ENCODE results near the gene USP27X. TPM values are rescaled to one million over a fixed set of nuclear protein-coding genes. Genes with fewer than 3 reads are reported as not detected.

USP27X gene
- polyA plus RNA-seq, 2 of the 4 experiments (the other 2 are of a cell fraction), result 4.5 to 4.6 TPM

DNA sequence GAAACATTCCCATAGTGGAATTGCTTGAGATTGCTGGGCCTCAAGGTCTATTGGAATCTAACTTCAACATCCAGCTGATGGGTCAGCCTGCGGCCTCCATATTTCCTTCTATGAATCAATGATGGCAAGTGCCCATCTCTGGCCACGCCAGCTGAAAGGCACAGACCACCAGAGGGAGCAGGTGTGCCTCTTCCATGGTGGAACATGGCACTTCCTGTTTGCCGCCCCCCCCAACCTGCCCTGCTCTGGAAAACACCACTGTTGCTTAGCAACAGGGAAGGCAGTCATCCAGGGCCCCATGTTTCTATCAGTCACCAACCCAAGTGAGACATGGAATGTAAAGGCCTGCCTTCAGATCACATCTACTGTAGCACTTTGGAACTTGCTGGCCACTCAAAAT lies 38.6 kb upstream of the USP27X start:
- POLR2A ChIA-PET, result no interaction called here
- TF ChIP-seq POLR2AphosphoS2 (conservative IDR thresholded peaks at IDR 0.05; ENCODE audit: low read length), result no peak
- no peak for TF ChIP-seq CHD2 (IDR thresholded peaks at IDR 0.05; ENCODE audit: low read length, partially characterized antibody)
- no peak for TF ChIP-seq KDM1A (IDR thresholded peaks at IDR 0.05; ENCODE audit: low read depth)
- no peak for TF ChIP-seq EHMT2 (IDR thresholded peaks at IDR 0.05; ENCODE audit: low read depth)
- TF ChIP-seq, protein P1, sequence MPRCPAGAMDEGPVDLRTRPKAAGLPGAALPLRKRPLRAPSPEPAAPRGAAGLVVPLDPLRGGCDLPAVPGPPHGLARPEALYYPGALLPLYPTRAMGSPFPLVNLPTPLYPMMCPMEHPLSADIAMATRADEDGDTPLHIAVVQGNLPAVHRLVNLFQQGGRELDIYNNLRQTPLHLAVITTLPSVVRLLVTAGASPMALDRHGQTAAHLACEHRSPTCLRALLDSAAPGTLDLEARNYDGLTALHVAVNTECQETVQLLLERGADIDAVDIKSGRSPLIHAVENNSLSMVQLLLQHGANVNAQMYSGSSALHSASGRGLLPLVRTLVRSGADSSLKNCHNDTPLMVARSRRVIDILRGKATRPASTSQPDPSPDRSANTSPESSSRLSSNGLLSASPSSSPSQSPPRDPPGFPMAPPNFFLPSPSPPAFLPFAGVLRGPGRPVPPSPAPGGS (IDR thresholded peaks at IDR 0.05), result no peak
- no peak for TF ChIP-seq PHF8 (IDR thresholded peaks at IDR 0.05; ENCODE audit: borderline replicate concordance, low read depth)
- TF ChIP-seq KDM5A (IDR thresholded peaks at IDR 0.05), result no peak
- TF ChIP-seq NPAS2 (CRISPR knock-in tag; IDR thresholded peaks at IDR 0.05; ENCODE audit: borderline replicate concordance), result no peak
- TF ChIP-seq HEYL (CRISPR knock-in tag; IDR thresholded peaks at IDR 0.05), result no peak
- DNase-seq (ENCODE audit: low read depth in 1 of 2, low spot score in 1 of 2), result peak; percentile 19 to 72
- CTCF ChIA-PET, result interaction anchor here (1.2 to 1.5 kb wide), 2 partner anchors 549 to 648 kb away, joined by 3 read pairs; no protein-coding TSS in a partner anchor
- H3K27ac ChIP-seq, result no peak overlapping the region
- H3K9me3 ChIP-seq, result no peaks in the 10 kb centered on the region
- no peak for FAIRE-seq
- no peaks in the 10 kb centered on the region for H3K4me1 ChIP-seq
- H3K4me3 ChIP-seq, result no peak overlapping the region
- H3K4me2 ChIP-seq, result no peak overlapping the region
- 36% methylated on average over 2 of the region's 3 CpGs for WGBS (ENCODE audit: missing lambda C conversion rate)
- ATAC-seq, result peak; percentile 51 to 87; a peak in 4 of 6 replicates

DNA sequence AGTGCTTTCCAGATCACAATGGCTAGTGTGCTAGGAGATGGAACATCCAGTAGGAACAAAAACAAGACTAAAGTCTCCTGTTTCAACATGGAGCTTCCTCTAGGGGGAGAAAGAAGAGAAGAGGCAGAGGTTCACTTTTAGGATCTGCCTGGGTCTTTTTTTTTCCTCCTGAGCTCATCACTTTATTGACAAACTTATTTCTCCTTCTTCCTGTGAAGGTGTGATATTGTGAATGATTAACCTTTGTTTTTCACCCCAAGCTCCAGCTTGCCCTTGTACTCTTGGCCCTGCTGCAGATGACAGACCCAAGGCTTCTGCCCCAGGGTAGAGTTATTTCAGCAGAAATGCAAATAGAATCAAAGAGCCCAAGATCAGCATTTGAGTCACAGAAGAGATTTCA lies 36.7 kb upstream of the USP27X start:
- FAIRE-seq, result no peak
- ChIA-PET POLR2A (no interaction called here), CTCF (interaction anchor here (1.6 kb wide), 1 partner anchor 9 kb away, joined by 4 read pairs; no protein-coding TSS in a partner anchor)
- no peak overlapping the region for H3K4me3 ChIP-seq
- TF ChIP-seq MAFK (IDR thresholded peaks at IDR 0.05; ENCODE audit: partially characterized antibody), result no peak
- no peak for TF ChIP-seq ZC3H11A (IDR thresholded peaks at IDR 0.05)
- no peak for TF ChIP-seq ZSCAN20 (CRISPR knock-in tag; IDR thresholded peaks at IDR 0.05)
- no peak for TF ChIP-seq POLR2A (IDR thresholded peaks at IDR 0.05; ENCODE audit: low read length)
- TF ChIP-seq FOXS1 (CRISPR knock-in tag; IDR thresholded peaks at IDR 0.05), result no peak
- TF ChIP-seq, protein P2, sequence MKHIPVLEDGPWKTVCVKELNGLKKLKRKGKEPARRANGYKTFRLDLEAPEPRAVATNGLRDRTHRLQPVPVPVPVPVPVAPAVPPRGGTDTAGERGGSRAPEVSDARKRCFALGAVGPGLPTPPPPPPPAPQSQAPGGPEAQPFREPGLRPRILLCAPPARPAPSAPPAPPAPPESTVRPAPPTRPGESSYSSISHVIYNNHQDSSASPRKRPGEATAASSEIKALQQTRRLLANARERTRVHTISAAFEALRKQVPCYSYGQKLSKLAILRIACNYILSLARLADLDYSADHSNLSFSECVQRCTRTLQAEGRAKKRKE (CRISPR knock-in tag; IDR thresholded peaks at IDR 0.05; ENCODE audit: low read depth), result no peak
- TF ChIP-seq, protein P3, sequence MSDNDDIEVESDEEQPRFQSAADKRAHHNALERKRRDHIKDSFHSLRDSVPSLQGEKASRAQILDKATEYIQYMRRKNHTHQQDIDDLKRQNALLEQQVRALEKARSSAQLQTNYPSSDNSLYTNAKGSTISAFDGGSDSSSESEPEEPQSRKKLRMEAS (IDR thresholded peaks at IDR 0.05), result no peak
- no peak for TF ChIP-seq SREBF2 (IDR thresholded peaks at IDR 0.05)
- TF ChIP-seq RNF2 (IDR thresholded peaks at IDR 0.05; ENCODE audit: borderline replicate concordance, low read depth), result no peak
- no peak for TF ChIP-seq PHF8 (IDR thresholded peaks at IDR 0.05; ENCODE audit: borderline replicate concordance, low read depth)
- ATAC-seq, result no peak
- no peaks in the 10 kb centered on the region for H3K4me1 ChIP-seq
- no peak for DNase-seq (ENCODE audit: low read depth in 1 of 2, low spot score in 1 of 2)
- H3K4me2 ChIP-seq, result no peak overlapping the region
- no peaks in the 10 kb centered on the region for H3K9me3 ChIP-seq
- H3K27ac ChIP-seq, result no peak overlapping the region

DNA sequence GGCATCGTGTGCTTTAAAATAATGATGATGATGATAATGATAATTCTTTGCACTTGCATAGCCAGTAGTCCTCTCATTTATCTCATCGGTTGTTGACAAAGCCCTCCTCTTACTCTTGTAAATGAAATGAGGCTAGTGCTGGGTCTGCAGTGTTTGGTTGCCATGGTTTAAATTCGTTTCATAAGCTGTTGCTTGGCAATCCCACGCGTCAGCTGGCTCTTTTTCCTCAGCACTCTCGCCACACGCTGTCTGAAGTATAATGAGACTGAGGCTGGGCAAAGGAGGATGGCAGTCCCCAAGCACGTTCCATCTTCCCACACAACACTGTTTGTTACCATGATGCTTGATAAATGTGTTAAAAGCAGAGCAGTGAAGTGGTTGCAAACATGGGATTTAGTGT lies 34.7 kb upstream of the USP27X start:
- 33% methylated on average over 8 of the region's 8 CpGs for WGBS (ENCODE audit: missing lambda C conversion rate)
- Histone ChIP-seq H3K4me3 (no peak overlapping the region), H3K27ac (no peak overlapping the region), H3K4me2 (no peak overlapping the region), H3K9me3 (no peaks in the 10 kb centered on the region), H3K4me1 (no peaks in the 10 kb centered on the region)
- ChIA-PET CTCF (no interaction called here), POLR2A (no interaction called here)
- FAIRE-seq (no peak), ATAC-seq (no peak), DNase-seq (ENCODE audit: low read depth in 1 of 2, low spot score in 1 of 2) (no peak)
- TF ChIP-seq EHMT2 (IDR thresholded peaks at IDR 0.05; ENCODE audit: low read depth) (no peak), MAFK (IDR thresholded peaks at IDR 0.05; ENCODE audit: partially characterized antibody) (no peak), JUN (IDR thresholded peaks at IDR 0.05) (no peak), POLR2AphosphoS2 (conservative IDR thresholded peaks at IDR 0.05; ENCODE audit: low read length) (no peak), CBX8 (IDR thresholded peaks at IDR 0.05) (no peak), CHD4 (IDR thresholded peaks at IDR 0.05; ENCODE audit: borderline replicate concordance) (no peak), RNF2 (IDR thresholded peaks at IDR 0.05; ENCODE audit: borderline replicate concordance, low read depth) (no peak)
- TF ChIP-seq, protein P1 (IDR thresholded peaks at IDR 0.05), result no peak
- TF ChIP-seq, protein P4, sequence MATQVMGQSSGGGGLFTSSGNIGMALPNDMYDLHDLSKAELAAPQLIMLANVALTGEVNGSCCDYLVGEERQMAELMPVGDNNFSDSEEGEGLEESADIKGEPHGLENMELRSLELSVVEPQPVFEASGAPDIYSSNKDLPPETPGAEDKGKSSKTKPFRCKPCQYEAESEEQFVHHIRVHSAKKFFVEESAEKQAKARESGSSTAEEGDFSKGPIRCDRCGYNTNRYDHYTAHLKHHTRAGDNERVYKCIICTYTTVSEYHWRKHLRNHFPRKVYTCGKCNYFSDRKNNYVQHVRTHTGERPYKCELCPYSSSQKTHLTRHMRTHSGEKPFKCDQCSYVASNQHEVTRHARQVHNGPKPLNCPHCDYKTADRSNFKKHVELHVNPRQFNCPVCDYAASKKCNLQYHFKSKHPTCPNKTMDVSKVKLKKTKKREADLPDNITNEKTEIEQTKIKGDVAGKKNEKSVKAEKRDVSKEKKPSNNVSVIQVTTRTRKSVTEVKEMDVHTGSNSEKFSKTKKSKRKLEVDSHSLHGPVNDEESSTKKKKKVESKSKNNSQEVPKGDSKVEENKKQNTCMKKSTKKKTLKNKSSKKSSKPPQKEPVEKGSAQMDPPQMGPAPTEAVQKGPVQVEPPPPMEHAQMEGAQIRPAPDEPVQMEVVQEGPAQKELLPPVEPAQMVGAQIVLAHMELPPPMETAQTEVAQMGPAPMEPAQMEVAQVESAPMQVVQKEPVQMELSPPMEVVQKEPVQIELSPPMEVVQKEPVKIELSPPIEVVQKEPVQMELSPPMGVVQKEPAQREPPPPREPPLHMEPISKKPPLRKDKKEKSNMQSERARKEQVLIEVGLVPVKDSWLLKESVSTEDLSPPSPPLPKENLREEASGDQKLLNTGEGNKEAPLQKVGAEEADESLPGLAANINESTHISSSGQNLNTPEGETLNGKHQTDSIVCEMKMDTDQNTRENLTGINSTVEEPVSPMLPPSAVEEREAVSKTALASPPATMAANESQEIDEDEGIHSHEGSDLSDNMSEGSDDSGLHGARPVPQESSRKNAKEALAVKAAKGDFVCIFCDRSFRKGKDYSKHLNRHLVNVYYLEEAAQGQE (IDR thresholded peaks at IDR 0.05), result no peak
- TF ChIP-seq, protein P3 (IDR thresholded peaks at IDR 0.05), result no peak
- TF ChIP-seq, protein P5, sequence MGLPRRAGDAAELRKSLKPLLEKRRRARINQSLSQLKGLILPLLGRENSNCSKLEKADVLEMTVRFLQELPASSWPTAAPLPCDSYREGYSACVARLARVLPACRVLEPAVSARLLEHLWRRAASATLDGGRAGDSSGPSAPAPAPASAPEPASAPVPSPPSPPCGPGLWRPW (IDR thresholded peaks at IDR 0.05), result no peak

Data from A549 (cell line).